SH-SY5Y (cell line): ENCODE measurements around the gene SUGP2.

Experiments
- GATA2 ChIP-seq: IDR thresholded peaks from 2 replicates; pipeline ENCODE4 v1.6.1; 2011; ENCODE audit warnings: mild to moderate bottlenecking, low read depth, low read length
- GATA3 ChIP-seq: IDR thresholded peaks from 2 replicates; pipeline ENCODE4 v1.6.1; 2011; ENCODE audit warnings: low read depth, mild to moderate bottlenecking, low read length, moderate library complexity

DNA sequence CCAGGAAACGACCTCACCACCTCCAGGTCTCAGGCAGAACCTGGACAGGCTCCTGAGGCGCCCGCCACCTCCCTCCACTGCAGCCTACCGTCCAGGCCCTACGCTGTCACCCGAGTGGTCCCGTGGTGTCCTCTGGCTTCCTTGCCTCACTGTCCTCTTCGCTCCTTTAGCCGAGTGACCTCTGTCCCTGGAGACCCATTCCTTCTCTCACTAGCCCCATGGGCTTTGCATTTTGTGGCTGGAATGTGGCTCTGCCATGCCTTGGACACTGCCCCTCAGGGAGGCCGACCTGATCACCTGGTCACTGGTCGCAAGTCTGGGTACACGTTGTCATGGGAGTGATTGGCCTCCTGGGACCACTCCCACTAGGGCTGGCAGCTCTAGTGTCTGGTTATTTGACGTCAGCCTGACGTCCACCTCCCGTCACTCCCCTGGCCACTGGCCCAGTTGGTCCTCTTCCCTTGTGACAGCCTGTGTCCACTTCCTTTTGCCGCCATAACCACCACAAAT, 48.4 kb upstream of the SUGP2 start:
- TF ChIP-seq GATA2 (no peak), GATA3 (no peak)
